Stimulated activated CD4-positive, alpha-beta T cell treated with anti-CD3 and anti-CD28 coated beads, TNF-alpha, amount 100 ng/mL, for 24 hours (primary cell): ENCODE data around the gene MGRN1.

Source experiments
- DNase-seq, 3 experiments: peaks; one replicate each; pipeline ENCODE4 v3.0.0-alpha.2; 2020; ENCODE audit warnings: low read depth in 3 of 3

MGRN1 gene

DNA sequence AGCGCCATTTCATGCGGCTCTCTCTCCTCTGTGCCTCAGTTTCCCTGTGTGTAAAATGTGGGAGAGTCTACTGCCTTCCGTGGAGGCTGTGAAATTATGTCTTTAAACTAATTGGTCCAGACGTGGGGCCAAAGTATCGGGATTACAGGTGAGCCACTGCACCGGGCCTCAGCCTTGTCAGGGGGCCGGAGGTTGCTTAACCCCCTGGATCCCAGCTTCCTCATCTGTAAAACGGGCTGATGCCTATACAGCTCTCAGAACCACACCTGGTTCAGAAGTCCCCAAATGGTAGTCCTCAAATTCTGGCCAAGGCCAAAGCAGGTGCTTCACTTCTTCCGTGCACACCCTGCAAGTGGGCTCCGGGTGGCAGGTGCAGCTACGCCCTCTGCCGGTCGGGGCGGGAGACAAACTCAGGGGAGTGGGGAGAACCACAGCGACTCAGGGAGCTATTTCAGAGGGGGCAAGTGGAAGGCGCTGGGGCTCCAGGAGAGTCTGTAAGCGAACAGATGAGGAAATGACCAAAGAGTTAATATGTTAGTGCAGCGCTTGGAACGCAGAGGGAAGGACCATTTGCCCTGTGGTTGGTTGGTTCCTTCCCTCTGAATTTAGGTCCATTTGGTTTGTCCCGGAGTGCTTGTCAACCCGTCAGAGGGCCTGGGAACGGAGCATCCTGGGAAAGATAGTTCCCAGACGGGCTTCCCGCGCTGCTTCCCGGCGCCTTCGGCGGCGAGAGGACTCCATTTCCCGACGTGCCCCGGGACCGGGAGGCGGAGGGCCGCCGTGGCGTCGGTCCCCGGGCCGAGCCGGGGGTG lies at the start of gene MGRN1:
Gene MGRN1, plus strand, starts transcription at position 812 of the 812 bp plus-strand sequence. CDS start 135 bp downstream, outside the sequence.
- DNase-seq, result peak; percentile 84 to 92 (median 89)

DNA sequence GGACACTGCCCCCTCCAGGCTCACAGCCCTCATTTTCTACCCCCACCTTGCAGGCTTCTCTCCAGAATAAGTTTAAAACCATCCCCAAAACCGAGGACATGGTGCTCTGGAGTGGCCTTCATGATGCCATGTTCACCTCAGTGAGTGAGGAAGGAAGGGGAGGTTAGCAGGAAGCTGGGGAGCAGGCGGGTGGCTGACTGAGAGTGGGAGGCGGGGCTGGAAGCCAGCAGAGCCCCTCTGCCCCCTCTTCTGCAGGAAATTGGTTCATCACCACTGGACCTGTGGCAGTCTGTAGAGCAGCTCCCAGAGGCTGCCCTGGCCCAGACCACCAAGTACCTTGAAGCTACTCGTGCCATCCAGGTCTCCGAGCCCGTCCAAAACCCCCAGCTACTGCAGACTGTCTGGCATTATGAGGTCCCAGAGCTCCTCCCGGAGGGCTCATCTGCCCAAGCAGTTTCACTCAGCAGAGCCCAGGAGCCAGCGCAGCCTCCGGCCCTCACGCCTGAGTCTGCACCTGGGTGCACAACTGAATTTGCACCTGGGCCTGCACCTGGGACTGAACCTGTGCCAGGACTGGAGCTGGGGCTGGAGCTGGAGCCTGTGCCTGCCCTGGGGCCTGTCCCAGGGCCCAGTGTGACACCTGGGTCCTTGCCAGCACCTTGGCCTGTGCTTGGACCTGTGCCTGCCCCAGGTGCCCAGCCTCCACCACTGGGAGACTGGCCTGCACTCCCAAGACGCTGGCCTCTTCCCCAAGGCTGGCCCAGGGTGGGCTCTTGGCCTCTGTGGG lies 49.5 kb upstream of the MGRN1 start:
- DNase-seq, result no peak

DNA sequence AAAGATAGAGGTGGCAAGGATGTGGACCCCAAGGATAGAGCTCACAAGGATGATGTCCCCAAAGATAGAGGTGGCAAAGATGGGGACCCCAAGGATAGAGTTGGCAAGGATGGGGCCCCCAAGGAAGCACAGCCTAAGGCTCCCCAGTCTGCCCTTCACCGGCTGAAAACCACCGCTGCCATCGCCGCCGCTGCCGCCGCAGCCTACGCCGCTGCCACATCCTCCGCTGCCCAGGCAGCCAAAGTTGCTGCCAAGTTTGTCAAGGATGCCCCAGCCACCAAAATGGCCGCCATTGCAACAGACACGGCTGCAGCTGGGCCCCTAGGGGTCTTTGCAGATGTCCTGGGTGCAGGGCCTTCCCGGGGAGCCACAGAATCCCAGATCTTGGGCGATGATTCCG lies 48.6 kb upstream of the MGRN1 start:
- DNase-seq, result no peak

DNA sequence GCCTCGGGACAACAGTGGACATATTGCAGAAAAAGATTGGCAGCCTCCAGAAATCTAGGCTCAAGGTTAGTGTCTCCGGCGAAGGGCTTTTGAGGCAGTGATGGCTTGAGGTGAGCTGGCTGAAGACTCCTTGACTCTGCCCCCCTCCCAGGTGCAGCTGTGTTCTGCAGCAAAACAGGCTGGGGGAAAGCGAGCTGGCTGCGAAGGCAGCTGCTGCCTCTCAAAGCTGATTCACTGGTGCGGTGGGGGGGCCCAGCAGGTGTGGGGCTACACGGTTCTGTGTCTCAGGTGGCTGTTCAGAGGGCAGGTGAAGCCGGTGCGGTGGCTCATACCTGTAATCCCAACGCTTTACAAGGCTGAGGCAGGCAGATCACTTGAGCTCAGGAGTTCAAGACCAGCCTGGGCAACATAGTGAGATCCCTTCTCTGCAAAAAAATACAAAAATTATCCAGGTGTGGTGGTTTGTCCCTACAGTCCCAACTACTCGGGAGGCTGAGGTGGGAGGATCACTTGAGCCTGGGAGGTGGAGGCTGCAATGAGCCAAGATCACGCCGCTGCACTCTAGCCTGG lies 45.6 kb upstream of the MGRN1 start:
- DNase-seq, result no peak

DNA sequence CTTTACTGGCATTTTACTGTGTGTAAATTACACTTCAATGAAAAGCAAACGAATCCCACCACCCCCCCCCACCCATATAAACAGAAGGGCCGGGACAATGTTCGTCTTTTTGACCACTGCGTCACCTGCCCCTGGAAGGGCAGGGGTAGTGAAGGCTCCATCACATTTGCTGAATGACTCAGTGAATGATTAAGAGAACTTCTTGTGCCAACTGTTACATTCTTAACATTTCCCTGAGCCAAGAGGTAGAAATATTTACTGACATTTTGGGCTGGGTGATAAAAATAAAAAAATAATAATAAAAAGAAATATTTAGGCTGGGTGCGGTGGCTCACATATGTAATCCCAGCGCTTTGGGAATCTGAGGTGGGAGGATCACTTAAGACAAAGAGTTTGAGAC lies 44.4 kb upstream of the MGRN1 start:
- DNase-seq, result no peak

DNA sequence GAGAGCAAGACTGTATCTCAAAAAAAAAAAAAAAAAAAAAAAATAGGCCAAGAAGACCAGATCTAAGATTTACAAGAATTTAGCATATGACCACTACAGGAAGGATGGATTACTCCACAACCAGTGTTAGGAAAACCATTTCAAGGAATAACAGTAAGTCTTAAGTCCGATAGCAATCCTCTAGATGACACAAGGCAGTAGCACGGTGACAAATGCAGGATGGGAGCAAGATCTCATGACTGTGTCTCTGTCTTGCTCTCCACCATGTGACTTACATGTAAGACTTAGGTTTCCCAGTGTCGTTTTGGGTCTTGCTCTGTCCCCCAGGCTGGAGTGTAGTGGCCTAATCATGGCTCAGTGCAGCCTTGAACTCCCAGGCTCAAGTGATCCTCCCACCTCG lies 40.7 kb upstream of the MGRN1 start:
- no peak for DNase-seq

DNA sequence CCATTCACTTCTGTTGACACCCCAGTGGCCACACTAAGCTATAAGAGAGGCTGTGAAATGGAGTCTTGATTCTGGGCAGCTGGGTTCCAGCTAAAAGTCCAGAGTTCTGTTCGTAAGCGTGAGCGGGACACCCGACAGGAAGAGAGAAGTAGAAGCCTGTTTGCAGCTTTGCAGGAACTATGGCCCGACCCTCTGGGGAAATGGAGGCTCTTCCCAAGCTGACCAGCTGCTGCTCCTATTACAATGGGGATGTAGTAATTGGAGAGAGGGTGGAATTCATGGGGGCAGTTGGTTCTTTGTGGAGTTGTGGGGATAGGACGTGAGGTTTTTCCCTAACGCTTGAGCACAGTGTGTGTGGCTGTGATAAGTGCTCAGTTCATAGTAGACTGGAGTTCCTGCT lies 38.3 kb upstream of the MGRN1 start:
- no peak for DNase-seq

DNA sequence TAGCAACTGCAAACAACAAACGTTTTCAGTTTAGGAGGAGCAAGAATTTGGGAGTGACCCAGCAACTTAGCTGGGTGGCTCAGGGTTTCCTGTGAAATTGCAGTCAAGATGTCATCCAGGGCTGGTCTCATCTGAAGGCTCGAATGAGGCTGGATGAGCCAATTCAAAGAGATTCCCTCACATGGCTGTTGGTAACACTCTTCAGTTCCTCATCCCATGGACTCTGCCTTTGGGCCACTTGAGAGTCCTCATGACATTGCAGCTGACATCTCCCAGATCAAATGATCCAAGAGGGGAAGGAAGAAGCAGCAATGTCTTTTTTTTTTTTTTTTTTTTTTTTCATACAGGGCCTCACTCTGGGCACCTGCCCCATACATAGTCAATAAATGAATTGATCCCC lies 36.2 kb upstream of the MGRN1 start:
- no peak for DNase-seq

DNA sequence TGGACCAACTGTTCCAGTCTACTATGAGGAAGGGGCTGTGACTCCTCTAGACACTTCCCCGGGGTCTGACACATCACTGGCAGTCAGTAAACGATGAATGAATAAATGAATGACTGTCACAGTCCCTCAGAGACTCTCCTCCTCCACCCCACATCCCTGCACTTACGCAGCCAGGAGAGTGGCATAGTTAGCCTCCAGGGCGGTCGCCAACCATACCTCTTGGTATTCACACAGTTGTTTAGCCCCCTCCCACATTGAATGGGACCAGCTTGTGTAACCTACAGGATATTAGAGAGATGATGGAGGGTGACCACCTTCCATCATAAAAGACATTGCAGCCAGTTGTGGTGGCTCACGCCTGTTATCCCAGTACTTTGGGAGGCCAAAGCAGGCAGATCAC lies 35.7 kb upstream of the MGRN1 start:
- DNase-seq, result no peak

DNA sequence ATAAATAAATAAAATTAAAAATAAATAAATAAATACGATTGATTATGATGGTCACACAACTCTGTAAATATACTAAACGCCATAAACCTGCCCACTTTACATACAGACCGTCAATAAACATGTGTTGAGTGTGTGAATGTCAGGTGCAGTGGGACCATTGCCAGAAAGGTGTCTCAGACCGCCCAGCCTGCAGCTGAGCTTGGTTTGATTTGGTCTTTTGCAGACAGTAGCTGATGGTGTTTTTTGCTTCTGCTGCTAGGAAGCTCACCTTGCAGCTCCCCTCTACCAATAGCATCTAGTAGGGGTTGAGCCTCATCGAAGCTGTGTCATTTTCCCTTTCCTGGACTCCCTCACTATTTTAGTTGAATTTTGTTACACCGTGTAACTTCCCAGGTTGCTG lies 33.4 kb upstream of the MGRN1 start:
- no peak for DNase-seq

DNA sequence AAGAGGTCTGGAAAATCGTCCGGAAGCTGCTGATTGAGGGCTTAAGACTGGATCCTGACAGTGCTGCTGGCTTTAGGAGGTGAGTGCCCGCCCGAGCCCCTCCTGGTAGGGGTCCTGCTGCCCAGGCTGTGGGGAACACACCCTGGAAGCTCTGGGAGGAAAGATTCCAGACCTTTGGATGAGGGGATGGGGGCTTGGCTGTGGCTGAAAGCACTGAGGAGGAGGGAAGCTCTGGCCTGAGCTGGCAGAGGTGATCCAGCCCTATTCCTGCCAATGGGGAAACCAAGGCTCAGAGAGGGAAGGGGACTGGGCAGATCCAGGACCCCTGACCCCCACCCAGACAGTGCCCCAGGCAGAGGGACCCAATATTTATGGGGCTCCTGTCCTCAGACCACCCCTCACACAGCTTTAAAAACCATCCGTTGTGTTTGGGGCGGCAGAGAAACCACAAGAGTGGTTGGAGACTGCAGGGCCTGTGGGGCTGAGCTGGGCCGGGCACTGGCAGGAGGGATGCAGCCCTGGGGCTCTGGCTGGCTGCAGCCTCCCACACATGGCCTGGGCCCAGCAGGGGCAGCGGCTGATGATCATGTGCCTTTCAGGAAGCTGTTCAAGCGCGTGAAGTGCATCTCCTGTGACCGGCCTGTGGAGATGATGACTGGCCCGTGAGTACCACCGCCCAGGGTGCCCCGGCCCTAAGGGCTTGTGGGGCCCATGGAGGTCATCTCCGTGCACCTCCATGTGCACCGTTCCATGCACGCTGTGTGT lies 32.7 kb upstream of the MGRN1 start:
- DNase-seq, result no peak

DNA sequence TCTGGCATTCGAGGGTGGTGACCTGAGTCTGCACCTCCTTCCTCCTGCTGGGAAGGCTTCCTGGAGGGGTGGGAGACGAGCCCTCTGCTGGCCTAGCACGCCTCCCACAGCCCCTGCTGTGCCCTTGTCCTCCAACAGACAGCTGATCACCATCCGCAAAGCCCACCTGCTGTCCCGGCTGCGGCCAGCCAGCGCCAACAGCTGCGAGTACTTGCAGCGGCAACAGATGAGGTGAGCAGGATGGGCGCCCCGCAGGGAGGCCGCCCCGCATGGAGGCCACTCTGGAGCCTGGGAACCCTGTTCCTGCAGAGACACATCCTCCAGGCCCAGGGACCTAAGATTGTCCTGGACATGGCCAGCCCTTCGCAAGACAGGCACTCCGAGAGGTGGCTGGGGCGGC lies 31.5 kb upstream of the MGRN1 start:
- no peak for DNase-seq

DNA sequence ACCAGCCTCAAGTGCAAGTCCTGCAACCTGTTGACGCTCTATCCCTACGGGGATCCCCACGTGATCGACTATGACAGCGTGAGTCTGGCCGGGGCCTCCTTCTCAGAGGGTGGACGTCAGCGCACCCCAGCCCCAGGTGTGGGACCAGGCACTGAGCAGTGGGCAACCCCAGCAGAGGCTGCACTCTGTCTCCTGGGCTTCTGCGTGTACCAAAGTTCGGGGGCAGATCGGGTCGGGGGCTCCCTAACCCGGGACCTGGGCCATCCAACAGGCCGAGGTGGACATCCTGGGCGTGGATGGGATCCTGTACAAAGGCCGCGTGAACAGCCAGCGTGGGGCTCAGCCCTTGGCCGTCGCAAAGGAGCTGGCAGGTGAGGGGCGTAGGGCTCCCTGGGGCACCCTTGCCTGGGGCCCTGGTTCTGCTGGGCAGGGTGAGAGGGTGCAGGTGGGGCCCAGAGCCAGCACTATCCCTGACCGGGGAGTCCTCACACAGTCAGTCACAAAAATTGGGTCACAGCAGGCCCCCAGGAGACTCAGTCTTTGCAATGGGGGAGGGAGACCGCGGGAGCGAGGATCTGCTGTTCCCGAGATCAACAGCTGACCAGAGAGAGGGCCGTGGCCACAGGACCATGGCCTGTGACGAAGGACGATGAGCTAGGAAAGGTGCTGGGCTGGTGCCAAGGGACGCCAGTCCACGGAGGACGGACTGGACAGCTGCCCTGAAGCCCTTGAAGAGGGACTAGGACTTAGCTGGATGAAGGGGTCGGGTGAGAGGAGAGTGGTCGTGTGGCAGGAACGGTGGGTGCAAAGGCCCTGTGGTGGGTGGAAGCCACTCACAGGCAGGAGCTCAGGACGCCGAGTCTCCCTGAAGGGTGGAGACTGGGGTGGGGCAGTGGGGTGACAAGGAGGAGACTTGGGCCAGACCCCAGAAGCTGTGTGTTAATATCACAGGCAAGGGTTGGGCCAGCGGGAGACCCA lies 29.9 kb upstream of the MGRN1 start:
- DNase-seq, result no peak

DNA sequence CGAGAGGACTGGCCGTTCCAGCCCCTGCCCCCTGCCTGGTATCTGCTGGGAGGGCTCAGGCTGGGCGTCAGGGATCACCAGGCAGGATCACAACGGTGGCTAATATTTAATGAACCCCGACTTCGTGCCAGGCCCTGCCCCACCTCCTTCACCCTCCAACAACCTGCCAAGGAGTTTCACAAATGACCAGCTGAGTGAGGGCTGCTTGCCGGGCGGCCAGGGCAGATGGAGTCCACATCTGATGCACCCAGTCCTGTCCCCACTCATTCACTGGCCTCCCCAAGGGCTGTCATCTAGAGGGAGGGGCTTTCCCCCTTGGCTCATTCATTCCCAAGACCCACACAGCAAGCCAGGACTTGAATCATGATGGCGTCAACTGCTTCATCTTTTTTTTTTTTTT lies 27.5 kb upstream of the MGRN1 start:
- no peak for DNase-seq

DNA sequence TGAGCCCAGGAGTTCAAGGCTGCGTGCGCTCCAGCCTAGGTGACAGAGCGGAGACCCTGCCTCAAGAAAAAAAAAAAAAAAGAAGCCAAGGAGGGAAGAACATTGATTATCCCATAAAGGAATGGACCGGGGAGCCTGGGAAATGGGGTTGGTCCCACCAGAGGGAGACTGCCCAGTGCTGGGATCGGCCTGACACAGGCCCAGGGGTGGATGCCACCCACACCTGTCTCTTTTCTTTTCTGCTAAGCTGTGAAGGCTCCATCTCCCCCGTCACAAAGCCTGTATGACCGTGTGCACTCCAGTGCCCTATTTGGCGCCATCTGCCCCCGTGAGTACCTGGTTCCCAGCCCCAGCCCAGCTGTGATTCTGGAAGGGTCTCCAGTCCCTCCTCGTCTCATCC lies 25.6 kb upstream of the MGRN1 start:
- DNase-seq, result no peak

DNA sequence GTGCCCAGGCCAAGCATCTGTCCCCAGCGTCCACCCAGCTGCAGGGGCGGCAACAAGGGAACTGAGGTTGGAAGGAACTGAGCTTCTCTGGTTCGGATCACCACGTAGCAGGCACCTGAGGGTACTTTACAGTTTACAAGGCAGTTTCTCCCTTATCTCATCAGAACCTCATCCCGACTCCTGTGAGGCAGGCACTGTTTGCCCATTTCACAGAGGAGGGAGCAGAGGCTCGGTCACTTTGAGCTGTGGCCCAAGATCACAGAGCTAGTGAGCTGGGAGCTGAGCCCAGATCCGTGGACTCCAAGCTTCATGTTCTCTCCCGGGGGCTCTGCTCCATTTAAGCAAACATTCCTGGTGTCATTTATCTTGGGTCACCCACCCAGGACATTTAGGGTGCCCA lies 25.1 kb upstream of the MGRN1 start:
- DNase-seq, result no peak

DNA sequence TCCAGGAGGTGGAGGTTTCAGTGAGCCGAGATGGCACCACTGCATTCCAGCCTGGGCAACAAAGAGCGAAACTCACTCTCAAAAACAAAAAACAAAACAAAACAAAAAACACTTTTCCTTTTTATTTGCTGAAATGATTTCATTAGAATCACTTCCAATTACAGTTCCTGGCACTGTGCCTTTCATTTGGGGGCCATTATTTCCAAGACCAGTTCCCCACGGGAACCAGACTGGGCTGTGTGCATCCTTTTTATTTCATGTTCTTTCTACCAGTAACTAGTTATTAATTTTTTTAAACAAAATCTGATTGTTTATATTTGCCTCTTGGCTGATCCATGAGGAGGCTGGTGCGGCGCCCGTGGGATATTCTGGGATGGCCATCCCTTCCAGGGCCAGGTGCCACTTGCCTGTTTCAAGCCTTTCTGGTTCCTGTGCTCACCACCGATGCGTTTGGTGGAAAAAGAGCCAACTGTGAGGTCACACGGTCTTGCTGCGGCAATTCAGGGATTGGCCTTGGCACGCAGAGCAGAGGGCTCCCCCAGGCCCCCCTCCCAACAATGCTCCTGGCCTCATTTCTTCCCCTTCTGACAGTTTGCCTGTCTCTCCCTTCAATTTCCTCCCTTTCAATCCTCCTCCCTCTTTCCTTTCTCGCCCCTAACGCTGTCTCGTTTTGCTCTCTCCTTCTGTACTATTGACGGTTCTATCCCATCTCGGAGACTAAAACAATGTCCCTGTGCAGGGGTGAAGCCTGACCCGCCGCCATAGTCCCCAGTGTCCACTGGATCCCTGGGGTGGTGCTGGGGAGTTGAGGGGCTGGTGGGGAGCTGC lies 23.4 kb upstream of the MGRN1 start:
- no peak for DNase-seq

DNA sequence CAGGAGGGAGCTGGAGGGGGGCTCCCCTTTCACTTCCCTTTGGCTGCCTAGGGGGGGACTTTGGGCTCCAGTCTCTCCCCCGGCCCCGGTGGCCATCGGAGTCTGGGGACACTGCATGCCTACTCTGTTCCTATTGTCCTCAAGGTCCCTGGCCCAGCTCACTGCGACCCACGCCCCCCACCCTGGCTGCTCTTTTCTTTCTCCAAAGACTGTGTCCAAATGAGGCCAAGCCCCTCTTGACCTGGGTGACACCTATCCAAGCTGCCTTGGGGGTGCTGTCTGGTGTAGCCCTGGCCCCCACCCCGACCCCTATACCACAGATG lies 22.8 kb upstream of the MGRN1 start:
- DNase-seq, result no peak

DNA sequence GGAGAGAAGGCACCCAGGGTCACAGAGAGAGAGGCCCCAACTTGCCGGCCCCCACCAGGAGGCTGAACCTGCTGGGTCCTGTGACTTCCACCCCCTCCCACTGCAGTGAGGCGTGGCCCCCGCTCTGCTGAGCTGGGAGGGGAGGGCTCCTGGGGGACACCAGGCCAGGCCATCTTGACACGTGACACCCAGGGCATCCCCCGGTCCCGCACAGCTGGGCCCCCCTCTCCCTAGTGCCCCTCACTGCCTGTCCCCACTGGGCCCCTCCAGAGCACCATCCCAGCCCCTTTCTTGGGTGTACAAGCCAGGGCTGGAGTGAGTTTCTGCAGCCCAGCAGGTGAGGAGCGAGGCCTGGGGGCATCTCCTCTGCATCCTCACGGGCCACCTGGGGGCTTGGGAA lies 22.3 kb upstream of the MGRN1 start:
- DNase-seq, result no peak

DNA sequence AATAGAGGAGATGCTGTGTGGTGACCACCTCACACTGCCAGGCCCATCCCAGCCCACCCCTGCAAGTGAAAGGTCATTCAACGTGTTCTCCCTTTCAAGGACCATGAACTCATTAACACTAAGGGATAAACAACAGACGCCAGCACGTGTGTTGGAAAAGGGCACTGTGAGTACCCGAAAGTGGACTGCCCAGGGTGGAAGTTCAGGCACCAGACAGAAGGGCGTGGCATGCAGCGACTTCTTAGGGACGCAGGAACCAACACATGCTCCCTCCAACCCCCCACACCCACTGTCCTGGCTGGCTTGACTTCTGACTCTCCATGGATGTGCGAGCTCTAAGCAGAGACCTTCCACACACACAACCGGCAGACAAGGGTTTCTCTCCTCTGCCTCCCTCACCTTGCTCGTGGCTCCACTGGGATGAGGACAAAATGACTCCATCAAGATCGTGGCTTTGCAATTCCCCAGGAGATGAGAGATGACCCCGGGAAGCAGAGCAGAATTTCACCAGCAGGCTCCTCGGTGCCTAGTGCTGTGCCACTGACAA lies 20.9 kb upstream of the MGRN1 start:
- DNase-seq, result no peak
